ENCODE data around the gene CAMK2D.

DNA sequence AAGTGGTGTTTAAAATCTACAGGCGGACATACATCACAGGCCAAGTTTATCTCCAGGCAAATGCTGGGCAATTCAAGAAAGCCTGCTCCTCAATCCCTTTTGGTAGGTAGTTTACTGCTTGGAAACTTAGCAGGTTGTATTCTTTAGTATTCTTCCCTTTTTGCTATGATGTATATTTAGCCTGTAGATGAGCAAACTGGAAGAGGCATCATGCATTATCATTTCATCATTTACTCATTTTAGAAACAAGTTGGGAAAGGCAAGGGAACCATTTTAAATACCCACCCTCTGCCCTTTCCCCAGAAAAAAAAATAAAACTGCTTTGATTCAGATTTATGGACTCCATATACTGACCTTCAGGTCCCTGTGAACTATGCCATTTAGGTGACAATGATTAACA, 213.2 kb downstream of the CAMK2D start:
- TF ChIP-seq, protein P1, sequence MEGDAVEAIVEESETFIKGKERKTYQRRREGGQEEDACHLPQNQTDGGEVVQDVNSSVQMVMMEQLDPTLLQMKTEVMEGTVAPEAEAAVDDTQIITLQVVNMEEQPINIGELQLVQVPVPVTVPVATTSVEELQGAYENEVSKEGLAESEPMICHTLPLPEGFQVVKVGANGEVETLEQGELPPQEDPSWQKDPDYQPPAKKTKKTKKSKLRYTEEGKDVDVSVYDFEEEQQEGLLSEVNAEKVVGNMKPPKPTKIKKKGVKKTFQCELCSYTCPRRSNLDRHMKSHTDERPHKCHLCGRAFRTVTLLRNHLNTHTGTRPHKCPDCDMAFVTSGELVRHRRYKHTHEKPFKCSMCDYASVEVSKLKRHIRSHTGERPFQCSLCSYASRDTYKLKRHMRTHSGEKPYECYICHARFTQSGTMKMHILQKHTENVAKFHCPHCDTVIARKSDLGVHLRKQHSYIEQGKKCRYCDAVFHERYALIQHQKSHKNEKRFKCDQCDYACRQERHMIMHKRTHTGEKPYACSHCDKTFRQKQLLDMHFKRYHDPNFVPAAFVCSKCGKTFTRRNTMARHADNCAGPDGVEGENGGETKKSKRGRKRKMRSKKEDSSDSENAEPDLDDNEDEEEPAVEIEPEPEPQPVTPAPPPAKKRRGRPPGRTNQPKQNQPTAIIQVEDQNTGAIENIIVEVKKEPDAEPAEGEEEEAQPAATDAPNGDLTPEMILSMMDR (IDR thresholded peaks at IDR 0.05), result no peak
- no peak for TF ChIP-seq POLR2A (IDR thresholded peaks at IDR 0.05)

All from thyroid gland (tissue), 4 donors.